ENCODE measurements around the gene MMAA. TPM values are rescaled to one million over a fixed set of nuclear protein-coding genes. Genes with fewer than 3 reads are reported as not detected.

MMAA gene
- total and polyA plus RNA-seq, 2 experiments from 2014 or later = 4.9 to 5.9 TPM

- peaks cover 17% of the 10 kb centered on the region for H3K36me3 Mint-ChIP-seq (ENCODE audit: low read depth)
- peak overlapping the region; percentile 86 for H3K4me3 Mint-ChIP-seq
- no peaks in the 10 kb centered on the region for H3K9me2 ChIP-seq (ENCODE audit: insufficient read depth)
- H3F3A ChIP-seq (replicated peaks; ENCODE audit: low read depth) = no peaks in the 10 kb centered on the region
- H3K36me3 ChIP-seq (ENCODE audit: insufficient read depth) = no peaks in the 10 kb centered on the region
- peak overlapping the region; percentile 48 for H3K27ac ChIP-seq (ENCODE audit: low read depth)
- H3K4me3 ChIP-seq = peak overlapping the region; percentile 80
- peak overlapping the region; percentile 83 for H3K27ac Mint-ChIP-seq
- no peaks in the 10 kb centered on the region for H3K27me3 ChIP-seq (ENCODE audit: insufficient read depth)
- H2AFZ ChIP-seq = peak overlapping the region; percentile 83
- TF ChIP-seq ZNF331 (CRISPR knock-in tag; IDR thresholded peaks at IDR 0.05; ENCODE audit: low read depth) (no peak), STAT1 (IDR thresholded peaks at IDR 0.05; ENCODE audit: unreplicated experiment) (no peak), EZH2phosphoT487 (IDR thresholded peaks at IDR 0.05; ENCODE audit: unreplicated experiment) (no peak), ZNF114 (CRISPR knock-in tag; IDR thresholded peaks at IDR 0.05) (no peak), ETS1 (IDR thresholded peaks at IDR 0.05) (no peak), JUNB (IDR thresholded peaks at IDR 0.05; ENCODE audit: unreplicated experiment) (no peak), ZNF462 (CRISPR knock-in tag; IDR thresholded peaks at IDR 0.05) (no peak), NANOG (IDR thresholded peaks at IDR 0.05; ENCODE audit: borderline replicate concordance) (no peak), CREB1 (CRISPR knock-in tag; IDR thresholded peaks at IDR 0.05; ENCODE audit: low read depth) (no peak), POLR2AphosphoS5 (IDR thresholded peaks at IDR 0.05; ENCODE audit: low read depth) (no peak), EZH2 (IDR thresholded peaks at IDR 0.05; ENCODE audit: low read depth, unreplicated experiment) (no peak)
- TF ChIP-seq, protein P1, sequence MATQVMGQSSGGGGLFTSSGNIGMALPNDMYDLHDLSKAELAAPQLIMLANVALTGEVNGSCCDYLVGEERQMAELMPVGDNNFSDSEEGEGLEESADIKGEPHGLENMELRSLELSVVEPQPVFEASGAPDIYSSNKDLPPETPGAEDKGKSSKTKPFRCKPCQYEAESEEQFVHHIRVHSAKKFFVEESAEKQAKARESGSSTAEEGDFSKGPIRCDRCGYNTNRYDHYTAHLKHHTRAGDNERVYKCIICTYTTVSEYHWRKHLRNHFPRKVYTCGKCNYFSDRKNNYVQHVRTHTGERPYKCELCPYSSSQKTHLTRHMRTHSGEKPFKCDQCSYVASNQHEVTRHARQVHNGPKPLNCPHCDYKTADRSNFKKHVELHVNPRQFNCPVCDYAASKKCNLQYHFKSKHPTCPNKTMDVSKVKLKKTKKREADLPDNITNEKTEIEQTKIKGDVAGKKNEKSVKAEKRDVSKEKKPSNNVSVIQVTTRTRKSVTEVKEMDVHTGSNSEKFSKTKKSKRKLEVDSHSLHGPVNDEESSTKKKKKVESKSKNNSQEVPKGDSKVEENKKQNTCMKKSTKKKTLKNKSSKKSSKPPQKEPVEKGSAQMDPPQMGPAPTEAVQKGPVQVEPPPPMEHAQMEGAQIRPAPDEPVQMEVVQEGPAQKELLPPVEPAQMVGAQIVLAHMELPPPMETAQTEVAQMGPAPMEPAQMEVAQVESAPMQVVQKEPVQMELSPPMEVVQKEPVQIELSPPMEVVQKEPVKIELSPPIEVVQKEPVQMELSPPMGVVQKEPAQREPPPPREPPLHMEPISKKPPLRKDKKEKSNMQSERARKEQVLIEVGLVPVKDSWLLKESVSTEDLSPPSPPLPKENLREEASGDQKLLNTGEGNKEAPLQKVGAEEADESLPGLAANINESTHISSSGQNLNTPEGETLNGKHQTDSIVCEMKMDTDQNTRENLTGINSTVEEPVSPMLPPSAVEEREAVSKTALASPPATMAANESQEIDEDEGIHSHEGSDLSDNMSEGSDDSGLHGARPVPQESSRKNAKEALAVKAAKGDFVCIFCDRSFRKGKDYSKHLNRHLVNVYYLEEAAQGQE (IDR thresholded peaks at IDR 0.05; ENCODE audit: unreplicated experiment) = no peak
- TF ChIP-seq, protein P2, sequence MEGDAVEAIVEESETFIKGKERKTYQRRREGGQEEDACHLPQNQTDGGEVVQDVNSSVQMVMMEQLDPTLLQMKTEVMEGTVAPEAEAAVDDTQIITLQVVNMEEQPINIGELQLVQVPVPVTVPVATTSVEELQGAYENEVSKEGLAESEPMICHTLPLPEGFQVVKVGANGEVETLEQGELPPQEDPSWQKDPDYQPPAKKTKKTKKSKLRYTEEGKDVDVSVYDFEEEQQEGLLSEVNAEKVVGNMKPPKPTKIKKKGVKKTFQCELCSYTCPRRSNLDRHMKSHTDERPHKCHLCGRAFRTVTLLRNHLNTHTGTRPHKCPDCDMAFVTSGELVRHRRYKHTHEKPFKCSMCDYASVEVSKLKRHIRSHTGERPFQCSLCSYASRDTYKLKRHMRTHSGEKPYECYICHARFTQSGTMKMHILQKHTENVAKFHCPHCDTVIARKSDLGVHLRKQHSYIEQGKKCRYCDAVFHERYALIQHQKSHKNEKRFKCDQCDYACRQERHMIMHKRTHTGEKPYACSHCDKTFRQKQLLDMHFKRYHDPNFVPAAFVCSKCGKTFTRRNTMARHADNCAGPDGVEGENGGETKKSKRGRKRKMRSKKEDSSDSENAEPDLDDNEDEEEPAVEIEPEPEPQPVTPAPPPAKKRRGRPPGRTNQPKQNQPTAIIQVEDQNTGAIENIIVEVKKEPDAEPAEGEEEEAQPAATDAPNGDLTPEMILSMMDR (conservative IDR thresholded peaks at IDR 0.05; ENCODE audit: low read depth in 2 of 2) = no peak
- H3K27me3 Mint-ChIP-seq (ENCODE audit: insufficient read depth, low read depth, poor library complexity) = peaks cover 3% of the 10 kb centered on the region
- H3K4me1 Mint-ChIP-seq = peaks cover 28% of the 10 kb centered on the region
- peaks cover 22% of the 10 kb centered on the region for H3K4me1 ChIP-seq (ENCODE audit: insufficient read depth)
- DNase-seq (ENCODE audit: low spot score) = peak; percentile 58
- peaks cover 13% of the 10 kb centered on the region for H3K9me3 Mint-ChIP-seq
- no peaks in the 10 kb centered on the region for H4K20me1 ChIP-seq (replicated peaks; ENCODE audit: insufficient read depth)
- peak; percentile 54 for ATAC-seq
- H3K79me2 ChIP-seq (replicated peaks; ENCODE audit: insufficient read depth) = no peaks in the 10 kb centered on the region
- H3K4me2 ChIP-seq = peak overlapping the region; percentile 87
These were observed 433 bp downstream of the MMAA start for GRCh38 chr4:145619639-145619996.

Measured in GM23338 (cell line).